Left cardiac atrium (tissue), 4 donors: ENCODE results near the gene MGA. TPM values are rescaled to one million over a fixed set of nuclear protein-coding genes. Genes with fewer than 3 reads are reported as not detected.

Experiments used
- ATAC-seq, 2 donors: fragments of 200-7000 bp; cut with Tn5 transposase; one replicate each; pipeline ENCODE4 v1.9.1; 2020; ENCODE audit warnings: mild to moderate bottlenecking in 2 of 2, moderate library complexity in 2 of 2
- DNase-seq: peaks from one replicate; pipeline ENCODE4 v3.0.0-alpha.2; 2020
- intact Hi-C, 2 donors: fragments of 100-400 bp; cut with DNase I; formaldehyde crosslinking; loops; one replicate each; pipeline versions ENCODE4 v1.14.1 to v1.15.1; 2022 to 2023
- long read RNA-seq: library from polyadenylated mRNA; unstranded; transcript quantifications from one replicate; pipeline ENCODE4 v2.0.0, GENCODE V29; 2021
- total RNA-seq, 2 donors: library from RNA; stranded (reverse); fragmentation: NEBNext Ultra II Directional; extraction: Animal tissue kit (Norgen Biotek cat#: 25700); gene quantifications; one replicate each; pipeline ENCODE4 v1.2.1, GENCODE V29; 2021
- donor health status: DM: no; HTN: yes; CAD: no.
- donor health status: DM: no; HTN: yes; CAD: no; lungs with severe emphysema.
- donor health status: DM: yes; HTN: yes; CAD: no.
- donor health status: Dilated cardiomyopathy.

MGA gene
- 10 to 100 TPM; 31.6 to 32.0 TPM for total RNA-seq
- long read RNA-seq, partial matches to known transcripts = 5 of 11 reads
- long read RNA-seq, other reads (novel, unspliced or antisense) = 4 of 11 reads

DNA sequence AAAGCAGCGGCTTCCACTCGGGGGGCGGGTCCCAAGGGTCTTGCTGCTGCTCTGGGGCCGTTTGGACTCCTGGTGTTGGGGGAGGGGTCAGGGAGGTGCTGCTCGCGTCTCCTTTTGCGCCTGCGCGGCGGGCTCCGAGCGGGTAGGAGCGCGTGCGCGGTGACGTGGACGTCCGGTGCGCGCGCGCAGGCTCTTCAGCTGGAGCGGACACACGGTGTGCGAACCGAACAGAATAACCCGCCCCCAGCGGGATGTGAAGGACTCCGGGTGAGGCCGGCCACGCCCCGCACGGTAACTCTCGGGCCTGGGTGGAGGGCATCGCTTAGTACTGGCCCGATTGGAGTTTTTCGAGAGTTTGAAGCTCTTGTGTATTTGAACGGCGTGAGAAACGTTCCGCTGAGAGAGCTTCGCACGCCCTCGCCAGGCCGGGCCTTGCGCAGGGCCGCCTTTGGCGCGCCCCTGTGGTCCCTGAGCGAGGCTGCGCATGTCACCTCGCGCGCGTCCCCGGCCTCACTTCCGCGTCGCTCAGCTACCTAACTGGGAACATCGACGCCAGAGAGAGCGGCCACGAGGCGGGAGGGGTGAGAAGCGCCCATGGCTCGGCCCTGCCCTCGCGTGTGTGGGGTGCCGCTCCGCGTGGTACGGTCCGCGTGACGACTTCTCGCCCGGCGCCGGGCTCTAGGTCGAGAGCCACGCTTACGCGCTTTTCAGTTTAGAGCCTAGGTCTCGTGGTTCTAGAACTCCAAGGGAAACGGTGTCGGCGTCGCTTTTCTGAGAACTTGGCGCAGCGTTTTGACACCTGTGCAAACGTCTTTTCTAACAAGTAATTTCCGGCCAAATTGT lies at the start of gene MGA:
MGA (plus strand) TSS at position 171 of the 843 bp plus-strand sequence.
- intact Hi-C loops = no loop called here
- peak; percentile 95 for DNase-seq
- peak; percentile 90 to 95 for ATAC-seq

DNA sequence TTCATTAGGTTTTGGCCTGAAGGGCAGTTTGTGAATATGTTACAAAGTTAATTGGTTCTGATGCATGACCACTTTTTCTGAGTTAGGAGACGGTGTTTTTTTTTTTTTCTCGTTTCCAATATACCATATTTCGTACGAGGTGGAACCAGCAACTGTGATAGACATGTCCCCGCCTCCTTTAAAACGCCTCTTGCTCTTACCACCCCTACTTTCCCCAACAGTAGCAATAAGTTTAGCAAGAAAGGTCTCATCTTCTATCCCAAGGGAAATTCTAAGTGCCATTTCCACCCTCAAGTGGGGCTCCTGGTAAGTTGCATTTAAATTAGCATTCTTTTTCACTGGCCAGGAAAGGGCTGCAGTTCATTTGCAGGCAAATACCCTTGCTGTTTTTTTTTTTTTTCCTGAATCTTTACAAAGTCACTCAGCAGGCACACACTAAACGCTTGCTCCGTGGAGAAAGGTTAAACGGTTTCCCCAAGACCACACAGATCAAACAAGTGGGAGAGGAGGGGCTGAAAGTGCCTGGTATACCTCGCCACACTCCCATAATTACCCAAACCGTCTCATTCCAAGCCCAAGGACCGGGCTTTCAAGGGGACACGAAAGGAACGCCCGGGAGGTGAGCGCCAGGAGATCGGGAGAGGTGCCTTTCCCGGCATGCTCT lies 39.5 kb upstream of the MGA start:
- ATAC-seq = no peak
- no peak for DNase-seq
- intact Hi-C loops = no loop called here

DNA sequence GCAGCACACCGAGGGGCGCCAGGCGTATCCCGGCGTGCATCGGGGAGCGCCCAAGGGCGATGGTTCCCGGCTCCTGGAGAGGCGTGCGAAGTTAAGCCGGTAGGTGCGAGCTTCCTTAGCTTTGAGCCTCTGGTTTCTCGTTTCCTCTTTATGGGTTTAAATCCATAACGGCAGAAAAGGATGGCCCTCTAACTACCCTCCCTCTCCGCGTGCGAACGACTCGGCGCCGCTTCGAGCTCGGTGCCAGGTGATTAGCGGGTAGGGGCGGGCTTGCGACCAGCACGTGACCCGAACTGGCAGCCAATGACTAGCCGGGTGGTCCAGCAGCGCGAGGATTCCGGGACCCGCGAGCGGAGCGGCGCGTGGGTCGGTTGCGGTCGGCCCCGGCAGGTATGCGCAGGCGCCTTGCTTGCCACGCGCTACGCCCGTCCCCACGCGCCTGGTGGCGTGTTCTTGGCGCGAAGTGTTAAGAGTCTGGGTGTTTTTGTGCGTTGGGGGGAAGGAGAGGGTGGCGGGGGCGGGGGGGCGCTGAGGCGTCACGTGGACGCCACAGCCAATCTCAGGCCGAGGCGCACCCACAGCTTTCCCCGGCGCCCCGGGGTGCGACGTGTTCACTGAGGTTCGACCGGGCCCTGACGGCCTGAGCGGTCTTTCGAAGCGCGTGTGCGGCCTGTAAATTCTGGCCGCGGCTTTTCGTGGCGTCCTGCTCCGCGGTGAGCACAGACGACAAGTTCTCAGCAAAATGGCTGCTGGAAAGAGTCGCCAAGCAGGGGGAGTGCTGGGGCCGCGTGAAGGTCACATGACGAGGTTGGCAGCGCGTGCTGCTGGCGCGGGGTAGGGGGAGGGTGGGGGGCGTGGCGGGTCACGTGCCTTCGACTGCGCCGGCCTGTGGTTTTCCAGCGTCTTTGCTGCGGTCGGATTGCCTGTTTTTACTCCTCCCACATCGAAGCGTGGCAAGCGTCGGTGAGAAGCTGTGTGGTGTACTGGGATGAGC lies 38.7 kb upstream of the MGA start:
- DNase-seq (peak; percentile 86), ATAC-seq (peak; percentile 93)
- intact Hi-C loops = no loop called here

DNA sequence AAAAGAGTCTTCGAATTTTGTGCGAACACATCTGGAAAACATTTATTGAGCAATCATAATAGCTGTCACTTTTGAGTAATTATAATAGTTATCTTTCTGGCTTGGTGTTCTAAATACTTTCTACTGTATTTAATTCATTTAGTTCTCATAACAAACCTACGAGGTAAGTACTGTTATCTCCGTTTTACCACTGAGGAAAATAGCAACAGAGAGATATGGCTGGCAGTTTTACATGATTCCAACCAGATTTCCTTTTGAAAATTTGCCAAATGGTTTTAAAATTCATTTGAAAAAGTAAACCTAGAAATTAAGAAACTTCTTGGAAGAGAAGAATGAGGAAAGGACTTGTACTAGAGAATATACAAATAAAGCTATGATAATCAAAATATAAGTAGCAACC lies 37.3 kb upstream of the MGA start:
- DNase-seq = no peak
- intact Hi-C loops = no loop called here
- no peak for ATAC-seq

DNA sequence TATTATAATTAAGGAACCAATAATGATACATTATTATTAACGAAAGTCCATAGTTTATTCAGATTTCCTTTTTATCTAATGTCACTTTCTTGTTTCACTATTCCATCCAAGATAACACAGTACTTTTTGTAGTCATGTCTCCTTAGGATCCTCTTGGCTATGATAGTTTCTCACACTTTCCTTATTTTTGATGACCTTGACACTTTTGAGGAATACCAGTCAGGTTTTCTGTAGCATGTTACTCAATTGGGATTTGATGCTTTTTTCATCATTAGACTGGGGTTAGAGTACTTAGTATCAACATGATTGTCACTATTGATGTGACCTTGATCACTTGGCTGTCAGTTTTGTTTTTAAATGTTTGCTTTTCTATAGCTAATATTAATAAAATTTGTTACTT lies 33.0 kb upstream of the MGA start:
- ATAC-seq (no peak), DNase-seq (no peak)
- intact Hi-C loops = no loop called here

DNA sequence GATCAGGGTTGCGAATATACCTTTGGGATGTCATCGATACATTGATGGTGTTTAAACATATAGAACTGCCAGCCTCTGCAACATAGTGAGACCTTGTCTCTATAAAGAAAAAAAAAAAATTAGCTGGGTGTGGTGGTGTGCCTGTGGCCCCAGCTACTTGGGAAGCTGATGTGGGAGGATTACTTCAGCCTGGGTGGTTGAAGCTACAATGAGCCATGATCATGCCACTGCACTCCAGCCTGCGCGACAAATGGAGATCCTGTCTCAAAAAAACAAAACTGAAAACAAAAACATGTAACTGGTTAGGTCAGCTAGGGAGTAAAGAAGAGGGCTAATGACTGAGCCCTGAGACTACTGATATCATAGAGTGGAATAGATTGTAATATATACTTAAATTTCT lies 30.7 kb upstream of the MGA start:
- intact Hi-C loops = no loop called here
- DNase-seq = no peak
- no peak for ATAC-seq

DNA sequence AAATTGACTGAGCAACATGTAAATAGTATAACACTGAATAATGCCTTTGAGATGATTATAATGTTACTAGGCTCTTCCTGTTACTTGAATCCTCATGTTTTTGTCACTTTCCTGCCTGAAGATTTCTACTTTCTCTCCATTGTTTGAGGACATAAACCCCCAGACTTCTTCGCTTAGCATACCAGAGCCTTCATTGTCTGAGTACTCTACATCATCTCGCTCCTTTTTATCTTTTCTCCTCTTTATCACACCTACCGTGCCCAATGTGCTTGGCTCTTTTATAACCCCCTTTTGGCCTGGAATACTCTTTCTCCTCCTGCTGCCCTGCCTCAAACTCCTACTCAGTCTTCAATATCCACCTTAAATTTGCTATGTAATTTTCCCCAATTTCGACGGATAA lies 30.3 kb upstream of the MGA start:
- DNase-seq (no peak), ATAC-seq (peak in 1 of 2 donors; percentile 29)
- intact Hi-C loops = no loop called here

DNA sequence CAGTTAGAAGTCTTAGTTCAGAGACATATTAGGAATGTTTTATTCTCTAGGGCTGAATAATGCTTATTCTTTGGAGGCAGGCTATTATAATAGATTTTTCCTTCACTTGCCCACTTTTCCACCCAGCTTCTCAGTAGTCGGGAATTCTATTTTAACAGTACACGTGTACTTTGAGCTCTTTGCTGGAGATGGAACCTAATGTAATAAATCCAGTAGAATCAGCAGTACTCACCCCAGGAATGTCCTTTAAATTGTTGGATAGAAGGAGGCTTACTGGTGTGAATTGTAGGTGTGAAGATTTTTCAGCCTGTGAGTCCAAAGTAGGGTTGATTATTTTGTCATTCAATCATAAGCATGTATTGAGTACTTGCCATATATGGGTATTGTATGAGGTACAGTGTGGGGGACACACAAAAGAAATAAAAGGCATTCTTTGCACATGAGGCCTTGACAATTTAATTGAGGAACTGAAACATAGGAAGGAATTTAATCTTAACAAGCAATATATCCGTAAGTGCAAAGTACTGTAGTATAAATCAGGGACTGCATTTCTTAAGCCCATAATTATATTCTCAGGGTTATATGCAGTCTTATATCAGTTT lies 29.5 kb upstream of the MGA start:
- ATAC-seq = no peak
- intact Hi-C loops = no loop called here

DNA sequence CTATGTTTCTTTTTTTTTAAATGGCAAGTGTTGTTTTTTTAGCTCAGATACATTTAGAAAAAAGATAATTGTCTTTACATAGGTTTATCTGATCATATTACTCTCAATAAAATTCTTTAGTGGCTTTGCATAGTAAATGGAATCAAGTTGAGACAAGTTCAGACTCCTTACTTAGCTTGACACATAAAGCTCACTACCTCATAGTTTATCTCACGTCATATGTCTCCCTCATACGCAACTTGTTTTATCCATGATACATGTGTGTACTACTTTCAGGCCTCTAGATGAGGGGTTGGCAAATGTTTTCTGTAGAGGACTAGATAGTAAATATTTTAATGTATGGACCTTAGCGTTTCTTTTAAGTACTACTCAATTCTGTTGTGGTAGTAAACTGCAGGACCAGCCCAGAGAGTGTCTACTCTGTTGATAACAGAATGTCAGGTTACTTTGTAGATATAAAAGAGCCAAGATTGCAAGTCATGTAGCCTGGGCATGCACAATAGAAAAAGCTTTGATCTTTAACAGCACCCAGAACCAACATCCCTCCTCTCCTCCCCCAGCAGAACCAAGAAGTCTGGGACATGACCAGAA lies 28.2 kb upstream of the MGA start:
- no peak for ATAC-seq
- intact Hi-C loops = no loop called here
- DNase-seq = no peak

More for the DNA sequence above, 29.5 kb upstream of the MGA start:
- DNase-seq = no peak

DNA sequence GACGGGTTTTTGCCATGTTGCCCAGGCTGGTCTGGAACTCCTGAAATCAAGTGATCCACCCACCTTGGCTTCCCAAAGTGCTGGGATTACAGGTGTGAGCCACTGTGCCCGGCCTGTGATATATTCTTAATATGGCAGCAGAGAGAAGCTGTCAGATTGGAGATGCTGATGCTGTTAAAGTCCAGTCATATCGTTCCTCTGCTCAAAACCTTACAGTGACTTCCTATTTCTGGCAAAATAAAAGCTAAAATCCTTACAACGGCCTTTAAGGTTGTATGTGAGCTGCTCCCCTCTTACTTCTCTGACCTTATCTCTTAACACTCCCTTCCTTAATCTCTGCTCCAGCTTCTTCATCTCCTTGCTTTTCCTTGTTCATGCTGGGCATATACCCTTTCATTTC lies 26.6 kb upstream of the MGA start:
- DNase-seq (no peak), ATAC-seq (no peak)
- intact Hi-C loops = no loop called here

DNA sequence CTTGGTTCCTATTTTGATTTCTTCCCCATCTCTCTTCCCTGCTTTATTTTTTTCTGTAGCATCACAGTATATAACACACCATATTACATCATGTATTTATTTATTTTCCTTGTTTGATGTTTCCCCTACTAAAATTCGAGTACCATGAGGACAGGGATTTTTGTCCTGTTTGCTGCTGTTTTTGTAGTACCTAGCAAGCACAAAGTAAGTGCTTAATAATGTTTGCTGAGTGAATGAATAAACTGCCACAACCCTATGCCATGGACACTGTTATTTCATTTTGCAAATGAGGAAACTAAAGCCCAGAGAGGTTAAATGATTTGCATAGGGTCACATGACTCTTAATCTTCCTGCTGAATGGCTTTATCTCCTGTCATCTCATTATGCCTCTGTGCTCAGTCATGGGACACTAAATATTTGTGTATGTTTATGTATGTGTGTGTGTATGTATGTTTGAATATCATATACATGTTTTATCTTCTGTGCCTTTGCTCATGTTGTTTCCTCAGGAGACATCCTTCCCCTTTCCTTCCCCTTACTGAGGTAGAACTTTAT lies 26.1 kb upstream of the MGA start:
- DNase-seq (no peak), ATAC-seq (no peak)
- intact Hi-C loops = no loop called here

DNA sequence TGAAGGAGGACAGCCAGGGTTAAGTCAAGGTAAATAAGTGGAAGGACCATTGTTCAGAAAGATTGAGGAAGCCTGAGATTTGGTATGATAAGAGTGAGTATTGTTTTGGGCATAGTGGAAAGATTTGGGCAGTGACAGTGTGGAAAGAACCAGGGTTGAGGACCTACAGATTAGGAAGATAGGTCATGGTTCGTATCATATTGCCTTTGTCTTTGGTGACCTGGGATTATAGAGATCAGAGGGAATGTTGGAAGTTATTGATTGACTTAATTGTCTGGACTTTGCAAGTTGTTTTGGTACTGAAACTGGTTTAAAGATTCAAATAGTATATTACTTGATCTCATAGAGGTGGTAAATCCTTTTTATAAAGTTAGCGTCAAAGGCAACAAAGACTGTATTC lies 23.1 kb upstream of the MGA start:
- intact Hi-C loops = no loop called here
- DNase-seq = no peak
- ATAC-seq = no peak

DNA sequence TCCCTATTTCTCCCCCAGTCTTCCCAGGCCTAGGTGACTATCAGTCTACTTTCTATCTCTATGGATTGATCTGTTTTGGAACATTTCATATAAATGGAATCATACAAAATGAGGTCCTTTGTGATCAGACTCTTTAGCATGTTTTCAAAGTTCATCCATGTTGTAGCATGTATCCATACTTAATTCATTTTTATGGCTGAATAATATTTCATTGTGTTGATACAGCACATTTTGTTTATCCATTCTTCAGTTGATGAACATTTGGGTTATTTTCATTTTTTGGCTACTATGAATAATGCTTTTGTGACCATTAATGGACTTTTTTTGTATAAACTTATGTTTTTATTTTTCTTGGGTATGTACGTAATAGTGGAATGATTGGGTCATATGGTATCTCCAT lies 19.2 kb upstream of the MGA start:
- no peak for DNase-seq
- ATAC-seq = no peak
- intact Hi-C loops = no loop called here

DNA sequence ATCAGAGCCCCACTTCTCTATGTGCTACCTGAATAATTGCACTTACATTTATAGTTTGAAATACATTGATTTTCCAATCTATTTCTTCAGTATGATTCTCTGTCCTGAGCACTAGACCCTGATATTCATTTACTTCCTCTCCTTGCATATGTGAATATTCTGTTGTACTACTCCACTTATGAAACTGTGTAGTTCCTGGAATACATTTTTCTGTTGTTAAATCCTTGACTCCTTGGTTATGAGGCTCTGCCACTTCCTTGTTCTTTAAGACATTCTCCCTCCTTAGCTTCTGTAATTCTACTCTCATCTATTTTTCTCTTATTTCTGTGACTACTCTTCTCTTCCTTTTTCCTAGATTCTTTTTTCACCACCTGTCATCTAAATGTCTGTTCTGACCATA lies 12.9 kb upstream of the MGA start:
- no peak for ATAC-seq
- DNase-seq = no peak
- intact Hi-C loops = no loop called here

DNA sequence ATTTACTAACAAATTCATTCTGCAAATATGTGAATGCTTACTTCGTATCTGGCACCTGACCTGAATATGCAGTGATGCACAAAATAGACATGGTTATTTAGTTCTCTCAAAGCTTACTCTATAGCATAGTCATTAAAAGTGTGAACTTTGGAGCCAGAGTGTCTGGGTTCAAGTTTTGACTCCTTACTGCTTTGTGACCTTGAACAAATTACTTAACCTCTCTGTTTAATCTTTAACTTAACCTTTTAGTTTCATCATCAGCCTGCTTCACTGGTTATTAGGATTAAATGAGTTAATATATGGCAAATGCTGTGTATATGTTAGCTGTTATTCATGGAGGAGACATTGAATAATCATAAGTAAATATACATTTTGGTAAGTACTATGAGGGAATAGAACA lies 12.1 kb upstream of the MGA start:
- intact Hi-C loops = no loop called here
- DNase-seq (no peak), ATAC-seq (no peak)

DNA sequence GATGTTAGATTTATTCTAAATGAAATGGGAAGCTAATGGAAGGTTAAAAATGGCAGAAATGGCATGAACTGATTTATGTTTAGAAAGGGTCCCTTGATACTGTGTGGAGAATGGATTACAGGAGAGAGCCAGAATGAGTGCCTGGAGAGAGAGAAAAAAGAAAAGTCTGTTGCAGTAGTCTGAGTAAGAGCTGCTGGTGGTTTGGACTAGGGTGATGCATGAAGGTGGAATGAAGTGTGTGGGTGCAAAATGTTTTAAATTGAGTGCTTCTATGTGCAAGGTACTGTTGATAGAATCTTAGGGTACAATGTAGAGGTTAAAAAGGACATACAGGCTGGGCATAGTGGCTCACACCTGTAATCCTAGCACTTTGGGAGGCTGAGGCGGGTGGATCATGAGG lies 11.4 kb upstream of the MGA start:
- DNase-seq (no peak), ATAC-seq (no peak)
- intact Hi-C loops = no loop called here

DNA sequence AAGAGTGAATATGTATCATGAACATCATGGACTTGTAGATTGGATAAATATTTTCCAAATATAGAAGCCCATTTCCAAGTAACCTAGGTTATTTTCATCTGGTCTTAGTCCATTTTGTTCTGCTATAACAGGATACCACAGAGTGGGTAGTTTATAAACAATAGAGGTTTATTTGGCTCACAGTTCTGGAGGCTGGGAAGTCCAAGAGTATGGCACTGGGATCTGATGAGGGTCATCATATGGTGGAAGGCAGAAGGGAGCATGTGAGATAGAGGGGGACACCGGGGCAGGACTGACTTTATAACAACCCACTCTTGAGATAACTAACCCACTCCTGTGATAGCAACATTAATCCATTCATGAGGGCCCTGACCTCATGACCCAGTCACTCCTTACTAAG lies 9.4 kb upstream of the MGA start:
- intact Hi-C loops = no loop called here
- ATAC-seq = no peak
- DNase-seq = no peak

DNA sequence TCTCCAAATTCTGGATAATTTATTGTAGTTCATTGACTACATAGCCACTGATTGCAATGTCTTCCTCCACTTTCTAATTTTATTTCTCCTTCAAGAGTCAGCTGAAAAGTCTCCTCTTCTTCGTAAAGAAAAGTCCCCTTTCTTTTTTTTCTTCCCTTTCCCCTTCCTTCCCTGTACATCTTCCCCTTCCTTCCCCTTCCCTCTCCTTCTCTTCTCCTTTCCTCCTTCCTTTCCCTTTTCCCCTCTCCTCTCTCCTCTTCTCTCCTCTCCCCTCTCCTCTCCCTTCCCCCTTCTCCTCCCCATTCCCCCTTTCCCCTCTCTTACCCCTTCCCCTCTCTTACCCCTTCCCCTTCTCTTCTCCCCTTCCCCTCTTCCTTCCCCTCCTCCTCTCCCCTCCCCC lies 8.8 kb upstream of the MGA start:
- intact Hi-C loops = no loop called here
- no peak for ATAC-seq

DNA sequence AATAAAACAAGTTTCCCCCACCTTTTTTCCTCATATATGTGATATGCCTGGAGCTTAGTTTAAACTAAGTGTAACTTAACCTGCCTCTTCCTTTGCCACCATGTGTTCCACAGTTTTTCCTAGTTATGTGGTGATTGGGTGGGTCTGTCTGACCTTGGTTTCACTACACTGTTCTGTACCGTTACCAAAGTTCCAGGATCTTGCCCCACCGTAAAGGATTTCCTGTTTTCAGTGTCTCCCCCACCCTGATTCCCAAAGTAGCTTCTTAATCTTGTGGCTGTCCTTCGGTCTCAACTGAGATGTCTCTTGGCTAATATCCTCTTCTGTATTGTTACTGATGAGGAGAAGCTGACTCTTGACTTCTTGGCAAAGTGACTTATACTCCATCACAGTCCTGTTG lies 6.4 kb upstream of the MGA start:
- ATAC-seq (no peak), DNase-seq (no peak)
- intact Hi-C loops = no loop called here

More for the DNA sequence above, 8.8 kb upstream of the MGA start:
- DNase-seq = no peak
